ENCODE results near the gene ATP4A. TPM values are rescaled to one million over a fixed set of nuclear protein-coding genes. Genes with fewer than 3 reads are reported as not detected.

ATP4A gene
- total and polyA plus RNA-seq, 9 of the 15 experiments (the other 6 are each of a cell fraction or from before 2014, with no cell fraction given) = 0.15 TPM; not detected in 8

GRCh38 chr19:35608251-35608650 is 44.8 kb upstream of the ATP4A start:
- in situ Hi-C loops (cut with MboI) = no loop called here
- Histone ChIP-seq H3K27me3 (ENCODE audit: control insufficient read depth in 2 of 2, insufficient read depth in 2 of 2, low read length in 2 of 2) (0 out of 5 replicates have a peak, but pooled peaks cover 0 to under 1% of the 10 kb centered on the region in 2 experiments), H4K20me1 (replicated peaks; ENCODE audit: control insufficient read depth, insufficient read depth, low read length) (no peaks in the 10 kb centered on the region), H3K9me1 (ENCODE audit: control insufficient read depth, insufficient read depth, low read length) (no peaks in the 10 kb centered on the region), H2AFZ (ENCODE audit: low read depth, low read length) (no peak overlapping the region), H3K79me2 (ENCODE audit: control insufficient read depth, insufficient read depth, low read length) (peaks cover 6% of the 10 kb centered on the region), H3K4me2 (ENCODE audit: insufficient read depth, low read length) (no peak overlapping the region), H3K4me3 (no peak overlapping the region), H3K36me3 (ENCODE audit: control insufficient read depth, insufficient read depth, low read length) (no peaks in the 10 kb centered on the region), H3K9me3 (replicated peaks; ENCODE audit: control insufficient read depth, insufficient read depth, low read depth, low read length) (peaks cover 6% of the 10 kb centered on the region; the same call in 1 of the 2 replicates), H3K4me1 (replicated peaks in 1 of 2; ENCODE audit: control insufficient read depth in 2 of 2, insufficient read depth in 2 of 2, low read length in 2 of 2) (peaks cover 3 to 14% of the 10 kb centered on the region in 2 experiments; a peak in 3 of 5 replicates), H3K27ac (ENCODE audit: extremely low read depth, low read depth, low read length) (no peak overlapping the region), H3K9ac (ENCODE audit: insufficient read depth in 1 of 2, low read depth in 2 of 2, low read length in 2 of 2) (no peak overlapping the region)
- 0% methylated on average over 2 of the region's 2 CpGs for WGBS (ENCODE audit: insufficient coverage, low coverage, missing lambda C conversion rate)
- DNase-seq (ENCODE audit: extremely low read depth in 1 of 4, low spot score in 3 of 4) (no peak), FAIRE-seq (no peak), ATAC-seq (no peak)
- ChIA-PET CTCF (ENCODE audit: low intra/inter-chr PET ratio) (no interaction called here), POLR2A (interaction anchor here (0.5 to 0.9 kb wide), 2 partner anchors 11 to 20 kb away, joined by 3 to 4 read pairs; no protein-coding TSS in a partner anchor)
- no TSS peak for BruUV-seq (replicated peaks)
- intact Hi-C loops (cut with micrococcal nuclease) = no loop called here
- TF ChIP-seq MLLT1 (IDR thresholded peaks at IDR 0.05) (no peak), HIVEP1 (CRISPR knock-in tag; IDR thresholded peaks at IDR 0.05) (no peak), HCFC1 (IDR thresholded peaks at IDR 0.05; ENCODE audit: low read depth, low read length) (peak; percentile 63), ZNF143 (CRISPR knock-in tag; IDR thresholded peaks at IDR 0.05) (peak; percentile 70; the same call in 1 of the 2 replicates)

- 4% methylated on average over 3 of the region's 3 CpGs for WGBS (ENCODE audit: insufficient coverage, low coverage, missing lambda C conversion rate)
- no peak overlapping the region for H3K4me3 ChIP-seq
These were observed 44.2 kb upstream of the ATP4A start for GRCh38 chr19:35607661-35608060.

More at GRCh38 chr19:35607661-35608060, 44.2 kb upstream of the ATP4A start:
- Histone ChIP-seq H3K4me2 (ENCODE audit: insufficient read depth, low read length) (no peak overlapping the region), H3K9me3 (replicated peaks; ENCODE audit: control insufficient read depth, insufficient read depth, low read depth, low read length) (peaks cover 6% of the 10 kb centered on the region; the same call in 1 of the 2 replicates), H3K9me1 (ENCODE audit: control insufficient read depth, insufficient read depth, low read length) (no peaks in the 10 kb centered on the region), H3K36me3 (ENCODE audit: control insufficient read depth, insufficient read depth, low read length) (no peaks in the 10 kb centered on the region), H3K9ac (ENCODE audit: insufficient read depth in 1 of 2, low read depth in 2 of 2, low read length in 2 of 2) (no peak overlapping the region), H2AFZ (ENCODE audit: low read depth, low read length) (no peak overlapping the region), H3K4me1 (replicated peaks in 1 of 2; ENCODE audit: control insufficient read depth in 2 of 2, insufficient read depth in 2 of 2, low read length in 2 of 2) (peaks cover 3 to 10% of the 10 kb centered on the region in 2 experiments; a peak in 3 of 5 replicates), H3K27ac (ENCODE audit: extremely low read depth, low read depth, low read length) (no peak overlapping the region), H3K79me2 (ENCODE audit: control insufficient read depth, insufficient read depth, low read length) (no peaks in the 10 kb centered on the region; the same call in 2 of the 3 replicates), H3K27me3 (ENCODE audit: control insufficient read depth in 2 of 2, insufficient read depth in 2 of 2, low read length in 2 of 2) (peaks cover under 1 to 6% of the 10 kb centered on the region in 2 experiments; a peak in 4 of 5 replicates), H4K20me1 (replicated peaks; ENCODE audit: control insufficient read depth, insufficient read depth, low read length) (no peaks in the 10 kb centered on the region)
- BruUV-seq (replicated peaks) = no TSS peak
- TF ChIP-seq ZNF12 (CRISPR knock-in tag; IDR thresholded peaks at IDR 0.05) (peak; percentile 97), CBX8 (IDR thresholded peaks at IDR 0.05; ENCODE audit: borderline replicate concordance, extremely low read depth, low read depth, low read length, poor library complexity, severe bottlenecking) (no peak)
- intact Hi-C loops (cut with micrococcal nuclease) = no loop called here
- in situ Hi-C loops (cut with MboI) = no loop called here
- no peak for FAIRE-seq
- ATAC-seq = no peak
- CTCF ChIA-PET (ENCODE audit: low intra/inter-chr PET ratio) = no interaction called here
- no peak for DNase-seq (ENCODE audit: extremely low read depth in 1 of 4, low spot score in 3 of 4)
- POLR2A ChIA-PET = interaction anchor here (0.9 kb wide), 1 partner anchor 10 kb away, joined by 4 read pairs; no protein-coding TSS in a partner anchor

Data from K562 (cell line).